SKM-1 treated with dmso at 0.1 percent for 144 hours (cell line): Measurements from ENCODE around the gene FSTL3.
"Not testable (repeated sequence)": the region's sequence is repeated elsewhere in the genome, so short reads cannot be mapped to it uniquely, and the experiment has no call there.

Source experiments
- DNase-seq: peaks from one replicate; lab custom pipeline; 2025; ENCODE audit not compliant: unreplicated experiment; lab: John Stamatoyannopoulos, UW

The FSTL3 gene

DNA sequence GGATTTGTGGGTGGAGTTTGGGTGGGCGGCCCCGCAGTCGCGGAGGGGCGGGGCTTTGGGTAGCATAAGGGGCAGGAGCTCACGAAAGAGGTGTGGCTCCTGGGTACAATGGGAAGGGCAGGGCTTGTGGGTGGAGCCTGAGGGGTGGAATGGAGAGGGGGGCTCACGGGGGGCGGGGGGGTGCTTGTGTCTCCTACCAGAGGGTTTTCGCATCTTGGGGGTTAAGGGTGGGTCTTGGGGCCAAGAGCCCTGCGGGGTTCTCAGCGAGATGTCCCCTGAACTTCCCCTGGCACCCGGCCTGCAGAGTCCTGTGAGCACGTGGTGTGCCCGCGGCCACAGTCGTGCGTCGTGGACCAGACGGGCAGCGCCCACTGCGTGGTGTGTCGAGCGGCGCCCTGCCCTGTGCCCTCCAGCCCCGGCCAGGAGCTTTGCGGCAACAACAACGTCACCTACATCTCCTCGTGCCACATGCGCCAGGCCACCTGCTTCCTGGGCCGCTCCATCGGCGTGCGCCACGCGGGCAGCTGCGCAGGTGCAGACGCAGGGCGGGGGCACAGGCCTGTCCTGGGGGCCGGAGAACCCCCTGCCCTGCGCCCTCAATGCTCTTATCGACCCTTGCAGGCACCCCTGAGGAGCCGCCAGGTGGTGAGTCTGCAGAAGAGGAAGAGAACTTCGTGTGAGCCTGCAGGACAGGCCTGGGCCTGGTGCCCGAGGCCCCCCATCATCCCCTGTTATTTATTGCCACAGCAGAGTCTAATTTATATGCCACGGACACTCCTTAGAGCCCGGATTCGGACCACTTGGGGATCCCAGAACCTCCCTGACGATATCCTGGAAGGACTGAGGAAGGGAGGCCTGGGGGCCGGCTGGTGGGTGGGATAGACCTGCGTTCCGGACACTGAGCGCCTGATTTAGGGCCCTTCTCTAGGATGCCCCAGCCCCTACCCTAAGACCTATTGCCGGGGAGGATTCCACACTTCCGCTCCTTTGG is 5.1 kb downstream of the FSTL3 start:
- DNase-seq = no peak

GRCh38 chr19:682678-683320 is 6.6 kb downstream of the FSTL3 start:
- DNase-seq = no peak

- DNase-seq = no peak
Observed at GRCh38 chr19:685454-685931, 9.3 kb downstream of the FSTL3 start.

DNA sequence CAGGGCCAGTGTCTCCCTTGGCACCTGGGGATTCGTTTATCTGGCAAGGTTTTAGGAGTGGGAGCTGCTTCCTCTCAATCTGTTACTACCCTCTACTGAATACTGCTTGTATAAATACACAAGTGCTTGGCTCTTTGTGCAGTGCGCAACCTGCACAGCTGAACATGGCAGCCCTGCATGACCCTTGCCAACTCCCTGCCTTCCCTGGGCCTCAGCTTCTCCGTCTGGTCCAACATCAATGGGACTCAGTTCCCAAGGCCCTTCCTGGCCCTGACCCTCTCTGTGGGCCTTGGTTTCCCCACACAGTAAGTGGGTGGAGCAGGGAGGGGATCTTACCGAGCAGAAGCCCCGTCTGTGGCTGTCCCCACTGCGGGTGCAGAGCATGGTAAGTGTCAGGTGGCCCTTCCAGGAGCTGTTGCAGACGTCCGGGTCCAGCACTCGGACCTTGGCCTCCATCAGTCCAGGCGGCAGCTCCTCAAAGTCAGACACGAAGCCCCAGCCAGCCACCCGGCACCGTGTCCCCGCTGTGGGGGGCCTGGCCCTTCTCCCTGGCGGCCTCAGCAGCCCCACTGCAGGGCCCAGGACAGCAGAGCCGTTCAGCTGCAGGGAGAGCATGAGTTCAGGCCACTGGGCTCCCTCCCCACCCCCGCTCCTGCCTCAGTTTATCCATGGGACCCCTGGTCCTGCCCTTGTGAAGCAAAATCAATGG is 10.6 kb downstream of the FSTL3 start:
- DNase-seq = no peak

- no peak for DNase-seq
Observed at GRCh38 chr19:687569-688166, 11.5 kb downstream of the FSTL3 start.

DNA sequence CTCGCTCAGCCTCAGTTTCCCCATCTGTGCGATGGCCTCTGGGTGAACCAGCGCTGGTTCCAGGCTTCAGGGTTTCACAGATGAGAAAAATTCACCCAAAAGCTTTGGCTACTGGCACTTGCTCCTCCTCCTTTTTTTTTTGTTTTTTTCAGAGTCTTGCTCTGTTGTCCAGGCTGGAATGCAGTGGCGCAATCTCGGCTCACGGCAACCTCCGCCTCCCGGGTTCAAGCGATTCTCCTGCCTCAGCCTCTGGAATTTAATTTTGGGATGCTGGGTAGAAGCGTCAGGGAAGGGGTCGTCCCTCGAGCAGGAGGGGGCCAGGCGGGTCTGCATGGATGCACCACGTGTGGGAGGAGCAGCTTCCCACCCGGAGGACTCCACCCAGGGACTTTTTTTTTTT is 12.0 kb downstream of the FSTL3 start:
- no peak for DNase-seq

- DNase-seq = no peak
Observed at GRCh38 chr19:688992-689391, 12.8 kb downstream of the FSTL3 start.

DNA sequence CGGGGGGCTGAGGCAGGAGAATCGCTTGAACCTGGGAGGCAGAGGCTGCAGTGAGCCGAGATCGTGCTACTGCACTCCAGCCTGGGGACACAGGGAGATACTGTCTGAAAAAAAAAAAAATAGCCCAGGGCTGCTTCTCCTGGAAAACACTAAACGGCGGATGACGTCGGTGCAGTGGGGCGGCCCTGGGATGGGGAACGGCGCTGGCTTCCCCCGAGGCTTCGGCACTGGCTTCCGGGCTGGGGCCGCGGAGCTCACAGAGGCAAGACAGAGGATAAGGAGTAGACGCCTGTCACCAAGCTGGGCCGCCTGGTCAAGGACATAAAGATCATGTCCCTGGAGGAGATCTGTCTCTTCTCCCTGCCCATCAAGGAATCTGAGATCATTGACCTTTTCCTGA is 14.0 kb downstream of the FSTL3 start:
- no peak for DNase-seq

DNA sequence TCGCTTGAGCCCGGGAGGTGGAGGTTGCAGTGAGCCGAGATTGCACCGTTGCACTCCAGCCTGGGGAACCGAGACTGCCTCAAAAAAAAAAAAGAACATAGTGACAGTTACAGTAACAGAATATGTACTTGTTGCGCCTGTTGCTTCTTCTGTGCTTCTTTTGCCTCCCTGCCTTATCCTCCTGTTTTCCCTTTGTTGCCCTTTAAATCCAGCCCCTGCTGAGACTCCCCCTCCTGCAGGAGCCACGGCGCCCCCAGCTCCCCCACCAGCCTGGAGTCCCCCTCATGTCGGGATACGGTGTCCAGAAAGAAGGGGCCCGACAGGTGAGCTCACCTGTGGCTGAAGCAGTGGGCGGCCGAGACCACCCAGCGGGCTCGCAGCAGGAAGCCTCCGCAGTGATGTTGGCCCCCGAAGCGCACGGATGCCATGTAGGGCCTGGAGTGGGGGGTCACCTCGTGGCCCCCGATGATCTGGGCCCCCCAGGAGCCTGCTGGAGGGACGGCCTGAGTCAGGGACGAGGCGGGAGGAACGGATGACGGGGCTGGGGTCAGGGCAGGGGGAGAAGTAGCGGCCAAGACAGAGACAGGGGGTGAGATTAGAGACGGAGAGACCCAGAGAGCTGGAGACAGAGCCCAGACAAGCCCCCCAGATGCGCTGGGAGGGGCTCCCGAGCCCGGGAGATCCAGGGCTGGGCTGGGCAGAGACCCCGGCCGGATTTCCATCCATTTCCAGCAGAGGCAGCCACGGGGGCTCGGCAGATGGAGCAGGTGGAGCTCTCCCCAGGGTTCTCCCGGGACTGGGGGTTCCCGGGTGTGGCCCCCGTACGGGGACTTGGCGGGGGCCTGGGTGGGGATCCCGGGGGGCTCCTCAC is 18.5 kb downstream of the FSTL3 start:
- no peak for DNase-seq

GRCh38 chr19:695352-695949 is 19.3 kb downstream of the FSTL3 start, which contains the start of gene PRSS57:
TSS of gene PRSS57 (minus strand) at chr19:695452. CDS start at chr19:695430, 22 bp downstream.
- DNase-seq = no peak

- not testable (repeated sequence) for DNase-seq
Observed at GRCh38 chr19:698529-698928, 22.3 kb downstream of the FSTL3 start.

- DNase-seq = not testable (repeated sequence)
Observed at GRCh38 chr19:699885-700284, 23.7 kb downstream of the FSTL3 start.

DNA sequence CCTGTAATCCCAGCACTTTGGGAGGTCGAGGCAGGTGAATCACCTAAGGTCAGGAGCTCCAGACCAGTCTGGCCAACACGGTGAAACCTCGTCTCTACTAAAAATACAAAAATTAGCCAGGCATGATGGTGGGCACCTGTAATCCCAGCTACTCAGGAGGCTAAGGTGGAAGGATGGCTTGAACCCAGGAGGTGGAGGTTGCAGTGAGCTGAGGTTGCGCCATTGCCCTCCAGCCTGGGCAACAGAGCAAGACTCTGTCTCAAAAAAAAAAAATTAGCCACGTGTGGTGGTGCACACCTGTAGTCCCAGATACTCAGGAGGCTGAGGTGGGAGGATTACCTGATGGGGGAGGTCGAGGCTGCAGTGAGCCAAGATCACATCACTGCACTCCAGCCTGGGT is 26.7 kb downstream of the FSTL3 start:
- DNase-seq = not testable (repeated sequence)

DNA sequence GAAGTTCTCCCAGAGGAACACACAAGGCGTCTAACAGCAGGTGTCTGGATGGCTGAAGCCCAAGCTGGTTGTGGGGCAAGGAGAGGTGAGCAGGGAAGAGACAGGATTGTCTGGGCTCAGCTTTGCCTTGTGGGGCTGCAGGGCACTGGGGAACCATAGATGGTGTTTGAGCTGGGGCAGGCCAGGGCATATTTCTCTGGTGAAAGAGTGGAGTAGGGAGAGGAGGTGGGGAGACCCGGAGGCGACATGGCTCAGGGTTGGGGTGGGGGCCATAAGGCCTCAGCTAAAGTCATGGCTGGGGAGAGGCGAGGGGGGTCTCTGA is 27.1 kb downstream of the FSTL3 start:
- DNase-seq = no peak

GRCh38 chr19:703651-704446 is 27.7 kb downstream of the FSTL3 start:
- DNase-seq = peak; percentile 96

DNA sequence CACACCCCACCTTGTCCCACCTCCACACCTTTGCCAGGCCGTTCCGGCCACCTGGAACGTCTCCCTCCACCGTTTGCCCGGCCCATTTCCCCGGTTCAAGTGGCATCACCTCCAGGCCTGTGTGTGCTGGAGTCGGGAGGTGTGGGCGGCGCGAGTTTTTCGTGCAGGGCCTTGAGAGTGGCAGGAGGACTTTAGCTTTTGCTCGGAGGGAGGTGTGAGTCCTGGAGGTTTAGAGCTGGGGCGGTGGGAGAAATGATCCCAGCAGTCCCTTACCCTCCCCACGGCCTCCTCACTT is 28.2 kb downstream of the FSTL3 start:
- DNase-seq = no peak

DNA sequence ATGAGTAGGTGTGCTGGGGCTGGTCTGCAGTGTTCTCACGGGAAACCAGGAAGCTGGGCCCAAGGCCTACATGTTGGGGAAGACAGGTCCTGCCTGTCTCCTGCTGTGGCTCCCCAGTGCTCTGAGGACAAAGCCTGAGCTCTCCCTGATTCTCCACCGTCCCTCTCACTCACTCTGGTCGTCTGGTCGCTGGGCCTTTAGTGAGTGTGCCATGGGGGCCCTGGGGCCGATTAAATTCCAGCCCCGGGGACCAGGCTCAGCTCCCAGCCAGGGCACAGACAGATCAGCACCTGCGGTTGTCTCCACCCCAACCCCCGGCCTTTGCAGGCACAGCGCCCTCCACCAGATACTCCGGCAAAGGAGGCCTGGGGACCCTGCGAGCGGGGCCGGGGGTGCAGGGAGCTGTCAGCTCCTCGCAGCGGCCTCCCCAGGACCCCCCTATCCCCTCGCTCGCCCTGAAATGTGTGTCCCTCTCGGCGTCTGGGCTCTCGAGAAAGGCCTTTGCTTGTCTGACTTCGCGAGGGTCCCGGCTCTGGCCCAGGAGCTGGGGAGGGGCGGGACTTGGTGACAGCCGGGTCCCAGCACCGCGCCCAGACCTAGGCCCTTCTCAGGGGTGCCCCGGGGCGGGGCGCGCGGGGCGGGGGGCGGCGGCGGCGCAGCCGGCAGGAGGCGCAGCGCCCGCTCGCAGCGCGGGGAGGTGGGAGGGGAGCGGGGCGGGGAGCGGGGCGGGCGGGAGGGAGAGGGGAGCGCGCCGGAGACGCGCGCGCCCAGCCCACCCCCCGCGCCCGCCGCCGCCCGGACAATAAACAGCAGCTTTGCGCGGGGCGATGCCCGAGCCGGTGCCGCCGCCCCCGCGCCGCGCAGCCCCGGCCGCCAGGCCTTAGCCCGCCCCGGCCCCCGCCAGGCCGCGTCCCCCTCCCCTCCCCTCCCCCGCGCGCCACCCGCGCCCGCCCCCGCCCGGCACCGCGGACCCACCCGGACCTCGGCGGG is 32.3 kb downstream of the FSTL3 start, which contains the start of gene PALM:
Gene PALM, plus strand, starts transcription at position 782 of the 990 bp plus-strand sequence. CDS start 212 bp downstream, outside the sequence.
- DNase-seq = no peak
